Keratinocyte (primary cell): ENCODE data around the gene ZBTB48. TPM values are rescaled to one million over a fixed set of nuclear protein-coding genes. Genes with fewer than 3 reads are reported as not detected.

Experiments used
- DNase-seq: peaks from one replicate; pipeline ENCODE4 v3.0.0-alpha.2; 2011; ENCODE audit warnings: low read depth, missing footprints, low spot score
- FAIRE-seq: peaks from 2 replicates; lab custom pipeline; 2011; peaks lifted over from hg19 to GRCh38; lab: Jason Lieb, UNC
- H2AFZ ChIP-seq: 2 replicates; pipeline ENCODE4 v1.6.0; 2012; ENCODE audit warnings: low read length, control low read depth, inconsistent platforms; ENCODE audit not compliant: control insufficient read depth
- H3K27ac ChIP-seq: 2 replicates; pipeline ENCODE4 v1.5.1; 2011; ENCODE audit warnings: low read length; ENCODE audit not compliant: control insufficient read depth, insufficient read depth
- H3K27me3 ChIP-seq: 3 replicates; pipeline ENCODE4 v1.6.0; 2011; ENCODE audit warnings: low read length; ENCODE audit not compliant: control insufficient read depth, insufficient read depth; ENCODE audit errors: extremely low read depth
- H3K36me3 ChIP-seq, 2 experiments: 2 replicates in 1 of 2; 3 replicates in 1 of 2; pipeline ENCODE4 v1.5.1; 2011; ENCODE audit warnings: low read length in 2 of 2, mild to moderate bottlenecking in 1 of 2; ENCODE audit not compliant: control insufficient read depth in 2 of 2, insufficient read depth in 2 of 2; ENCODE audit errors: extremely low read depth in 1 of 2
- H3K4me1 ChIP-seq: 3 replicates; pipeline ENCODE4 v1.5.1; 2011; ENCODE audit warnings: low read length; ENCODE audit not compliant: control insufficient read depth, insufficient read depth; ENCODE audit errors: extremely low read depth
- H3K4me2 ChIP-seq: 3 replicates; pipeline ENCODE4 v1.6.0; 2011; ENCODE audit warnings: low read depth, low read length; ENCODE audit not compliant: control insufficient read depth, insufficient read depth; ENCODE audit errors: extremely low read depth
- H3K4me3 ChIP-seq, 3 experiments: fragments of 200-600 bp in 1 of 3; sonication (generic) in 1 of 3; 2 replicates in 2 of 3; 3 replicates in 1 of 3; pipeline ENCODE4 v1.5.1; 2011 to 2016; ENCODE audit warnings: low read length in 3 of 3, mild to moderate bottlenecking in 3 of 3, control low read depth in 2 of 3, inconsistent platforms in 1 of 3, low read depth in 1 of 3, mixed read lengths in 1 of 3, mixed run types in 1 of 3, moderate library complexity in 1 of 3; ENCODE audit not compliant: control insufficient read depth in 2 of 3, insufficient read depth in 2 of 3; ENCODE audit errors: extremely low read depth in 1 of 3
- H3K79me2 ChIP-seq: 2 replicates; pipeline ENCODE4 v1.6.0; 2012; ENCODE audit warnings: low read length; ENCODE audit not compliant: control insufficient read depth, insufficient read depth
- H3K9ac ChIP-seq: 3 replicates; pipeline ENCODE4 v1.6.0; 2011; ENCODE audit warnings: low read length; ENCODE audit not compliant: control insufficient read depth, insufficient read depth; ENCODE audit errors: extremely low read depth
- H3K9me1 ChIP-seq: 3 replicates; pipeline ENCODE4 v1.6.0; 2011; ENCODE audit warnings: low read length; ENCODE audit not compliant: control insufficient read depth, insufficient read depth; ENCODE audit errors: extremely low read depth
- H3K9me3 ChIP-seq: 2 replicates; pipeline ENCODE4 v1.5.1; 2012; ENCODE audit warnings: low read depth, low read length; ENCODE audit not compliant: control insufficient read depth
- H4K20me1 ChIP-seq: 3 replicates; pipeline ENCODE4 v1.6.0; 2011; ENCODE audit warnings: low read length; ENCODE audit not compliant: control insufficient read depth, insufficient read depth; ENCODE audit errors: extremely low read depth
- EZH2 ChIP-seq: IDR thresholded peaks from one replicate; pipeline ENCODE4 v1.6.1; 2012; ENCODE audit warnings: inconsistent platforms, mild to moderate bottlenecking, low read length, moderate library complexity
- dilution Hi-C: fragments of 300-500 bp; cut with MboI; formaldehyde crosslinking; loops from one replicate; pipeline ENCODE4 v1.7.0; 2020; ENCODE audit warnings: low sequenced_read_pairs; ENCODE audit not compliant: extremely low pct_ligation_motif_present
- polyA plus RNA-seq, 5 experiments: library from polyadenylated mRNA; depleted of rRNA in 3 of 5; stranded (reverse) in 3 of 5; stranded (forward) in 1 of 5; unstranded in 1 of 5; fragments of >200 nt; gene quantifications; 1 replicate in 1 of 5; 2 replicates in 3 of 5; 3 replicates in 1 of 5; pipeline versions ENCODE4 v1.2.1 to v1.2.3, GENCODE V29; 2011 to 2012; ENCODE audit warnings: missing spikeins in 2 of 5, low read depth in 1 of 5, low replicate concordance in 1 of 5
- TF ChIP-seq, protein P1 (sequence below), 3 experiments: IDR thresholded peaks in 1 of 3; conservative IDR thresholded peaks in 1 of 3; optimal IDR thresholded peaks in 1 of 3; 2 replicates in 2 of 3; 3 replicates in 1 of 3; pipeline versions ENCODE3 to v1.5.1; 2011; ENCODE audit warnings: low read length in 3 of 3, mild to moderate bottlenecking in 3 of 3, moderate library complexity in 2 of 3, control low read depth in 1 of 3, inconsistent platforms in 1 of 3; ENCODE audit not compliant: insufficient read depth in 2 of 3; ENCODE audit errors: extremely low read depth in 1 of 3

The ZBTB48 gene
- polyA plus RNA-seq, 1 donor (not counting 4 experiments of a cell fraction or from before 2014, with no cell fraction given), result 10.9 TPM

DNA sequence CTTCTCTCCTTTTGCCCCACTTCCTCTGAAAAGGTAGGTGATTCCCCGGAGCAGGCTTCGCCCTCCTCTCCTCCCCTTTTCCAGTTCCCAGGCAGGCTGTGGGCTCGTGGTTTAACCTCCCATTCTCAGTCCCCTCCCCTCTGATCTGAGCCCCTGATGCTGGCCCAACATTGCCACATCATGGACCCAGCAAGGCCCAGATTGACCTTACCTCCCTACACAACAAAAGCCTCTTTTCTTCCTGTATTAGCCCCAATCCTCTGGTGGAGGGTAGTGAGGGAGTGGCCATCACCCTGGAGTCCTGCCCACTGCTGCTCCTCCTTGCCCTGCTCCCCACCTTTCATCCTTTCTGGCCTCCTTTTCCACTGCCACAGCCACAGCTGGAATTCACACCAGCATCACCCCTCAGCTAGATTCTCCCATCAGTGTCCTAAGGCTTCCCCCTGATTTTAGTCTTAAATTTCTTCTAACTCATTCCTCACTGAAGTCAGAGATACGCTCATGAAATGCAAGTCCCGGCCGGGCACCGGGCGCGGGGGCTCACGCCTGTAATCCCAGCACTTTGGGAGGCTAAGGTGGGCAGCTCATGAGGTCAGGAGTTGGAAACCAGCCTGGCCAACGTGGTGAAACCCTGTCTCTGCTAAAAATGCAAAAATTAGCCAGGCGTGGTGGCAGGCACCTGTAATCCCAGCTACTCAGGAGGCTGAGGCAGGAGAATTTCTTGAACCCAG is 7.0 kb upstream of the ZBTB48 start:
- Histone ChIP-seq H3K4me1 (no peaks in the 10 kb centered on the region), H3K4me3 (no peak overlapping the region), H3K27me3 (peaks cover 8% of the 10 kb centered on the region), H3K9me3 (no peaks in the 10 kb centered on the region), H3K79me2 (no peaks in the 10 kb centered on the region), H3K27ac (no peak overlapping the region), H4K20me1 (no peaks in the 10 kb centered on the region), H3K36me3 (no peaks in the 10 kb centered on the region), H3K9ac (no peak overlapping the region), H3K4me2 (no peak overlapping the region), H3K9me1 (no peaks in the 10 kb centered on the region), H2AFZ (no peak overlapping the region)
- TF ChIP-seq, protein P1, sequence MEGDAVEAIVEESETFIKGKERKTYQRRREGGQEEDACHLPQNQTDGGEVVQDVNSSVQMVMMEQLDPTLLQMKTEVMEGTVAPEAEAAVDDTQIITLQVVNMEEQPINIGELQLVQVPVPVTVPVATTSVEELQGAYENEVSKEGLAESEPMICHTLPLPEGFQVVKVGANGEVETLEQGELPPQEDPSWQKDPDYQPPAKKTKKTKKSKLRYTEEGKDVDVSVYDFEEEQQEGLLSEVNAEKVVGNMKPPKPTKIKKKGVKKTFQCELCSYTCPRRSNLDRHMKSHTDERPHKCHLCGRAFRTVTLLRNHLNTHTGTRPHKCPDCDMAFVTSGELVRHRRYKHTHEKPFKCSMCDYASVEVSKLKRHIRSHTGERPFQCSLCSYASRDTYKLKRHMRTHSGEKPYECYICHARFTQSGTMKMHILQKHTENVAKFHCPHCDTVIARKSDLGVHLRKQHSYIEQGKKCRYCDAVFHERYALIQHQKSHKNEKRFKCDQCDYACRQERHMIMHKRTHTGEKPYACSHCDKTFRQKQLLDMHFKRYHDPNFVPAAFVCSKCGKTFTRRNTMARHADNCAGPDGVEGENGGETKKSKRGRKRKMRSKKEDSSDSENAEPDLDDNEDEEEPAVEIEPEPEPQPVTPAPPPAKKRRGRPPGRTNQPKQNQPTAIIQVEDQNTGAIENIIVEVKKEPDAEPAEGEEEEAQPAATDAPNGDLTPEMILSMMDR (optimal IDR thresholded peaks at IDR 0.05 in 1 of 3, IDR thresholded peaks at IDR 0.05 in 1 of 3, conservative IDR thresholded peaks at IDR 0.05 in 1 of 3; ENCODE audit: extremely low read depth in 1 of 3, insufficient read depth in 2 of 3, low read length in 3 of 3), result no peak
- TF ChIP-seq EZH2, result no peak
- dilution Hi-C loops, result no loop called here
- FAIRE-seq, result no peak
- no peak for DNase-seq

DNA sequence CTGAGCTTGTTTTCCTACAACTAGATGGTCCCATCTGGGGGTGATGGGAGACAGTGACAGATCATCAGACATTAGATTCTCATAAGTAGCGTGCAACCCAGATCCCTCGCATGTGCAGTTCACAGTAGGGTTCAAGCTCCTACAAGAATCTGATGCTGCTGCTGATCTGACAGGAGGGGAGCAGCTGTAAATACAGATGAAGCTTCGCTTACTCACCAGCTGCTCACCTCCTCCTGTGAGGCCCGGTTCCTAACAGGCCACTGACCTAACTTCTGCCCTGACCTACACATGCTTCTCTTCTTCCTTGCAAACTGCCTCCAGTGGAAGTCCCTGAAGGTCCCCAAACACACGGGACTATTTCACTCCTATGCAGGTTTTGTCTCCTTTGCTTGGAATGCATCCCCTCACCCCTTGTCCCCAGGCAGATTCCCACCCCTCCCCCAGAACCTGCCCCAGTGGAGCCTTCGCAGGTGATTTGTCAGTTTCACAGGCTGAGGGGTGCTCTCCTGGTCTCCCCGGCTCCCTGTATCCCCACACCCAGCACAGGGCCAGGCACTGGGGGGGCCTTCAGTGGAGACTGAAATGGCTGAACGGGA is 5.7 kb upstream of the ZBTB48 start:
- H3K27me3 ChIP-seq, result peaks cover 8% of the 10 kb centered on the region
- no peak overlapping the region for H3K9ac ChIP-seq
- peaks cover 2% of the 10 kb centered on the region for H3K4me1 ChIP-seq
- DNase-seq (no peak), FAIRE-seq (no peak)
- no peak overlapping the region for H3K4me3 ChIP-seq
- no peak for TF ChIP-seq EZH2
- TF ChIP-seq, protein P1 (optimal IDR thresholded peaks at IDR 0.05 in 1 of 3, IDR thresholded peaks at IDR 0.05 in 1 of 3, conservative IDR thresholded peaks at IDR 0.05 in 1 of 3; ENCODE audit: extremely low read depth in 1 of 3, insufficient read depth in 2 of 3, low read length in 3 of 3), result no peak
- H3K9me3 ChIP-seq, result no peaks in the 10 kb centered on the region
- no peaks in the 10 kb centered on the region for H3K36me3 ChIP-seq
- no peak overlapping the region for H3K27ac ChIP-seq
- dilution Hi-C loops, result no loop called here
- H2AFZ ChIP-seq, result no peak overlapping the region
- H3K4me2 ChIP-seq, result no peak overlapping the region
- H3K79me2 ChIP-seq, result no peaks in the 10 kb centered on the region
- no peaks in the 10 kb centered on the region for H4K20me1 ChIP-seq
- H3K9me1 ChIP-seq, result no peaks in the 10 kb centered on the region
